ENCODE measurements around the gene CD320. TPM values are rescaled to one million over a fixed set of nuclear protein-coding genes. Genes with fewer than 3 reads are reported as not detected.
"Not testable (repeated sequence)": the region's sequence is repeated elsewhere in the genome, so short reads cannot be mapped to it uniquely, and the experiment has no call there.

The CD320 gene
- total and polyA plus RNA-seq, 2 of the 8 experiments (the other 6 are each of a cell fraction or from before 2014, with no cell fraction given), result 80.4 to 157 TPM

GRCh38 chr19:8276508-8276907, 31.6 kb downstream of the CD320 start:
- H2BK120ac ChIP-seq (replicated peaks; ENCODE audit: low read depth, low read length); H4K8ac ChIP-seq (ENCODE audit: extremely low read depth, insufficient read depth, low read length); H3K27me3 ChIP-seq (replicated peaks in 1 of 4; ENCODE audit: control insufficient read depth in 3 of 4, extremely low read depth in 1 of 4, insufficient read depth in 3 of 4, low read length in 3 of 4); H2BK20ac ChIP-seq (ENCODE audit: low read length); H3K79me1 ChIP-seq (ENCODE audit: low read depth, low read length); H2AK5ac ChIP-seq (ENCODE audit: low read depth, low read length); H2BK5ac ChIP-seq (ENCODE audit: low read depth, low read length); H3K23me2 ChIP-seq (ENCODE audit: low read depth, low read length); DNase-seq (ENCODE audit: low read depth in 1 of 2, low spot score in 2 of 2); H2BK12ac ChIP-seq (ENCODE audit: low read depth, low read length); H3K27ac ChIP-seq (ENCODE audit: low read depth, low read length); H3K23ac ChIP-seq (ENCODE audit: insufficient read length); POLR2A ChIA-PET (ENCODE audit: partially characterized antibody); H3K36me3 ChIP-seq (ENCODE audit: control insufficient read depth in 2 of 4, insufficient read depth in 4 of 4, low read length in 3 of 4); H3K14ac ChIP-seq (ENCODE audit: insufficient read length); H3K56ac ChIP-seq (replicated peaks; ENCODE audit: insufficient read length, low read depth, low read length); H3K4me2 ChIP-seq (ENCODE audit: insufficient read depth in 1 of 2, low read depth in 2 of 2, low read length in 2 of 2); H3K9ac ChIP-seq (replicated peaks in 1 of 4; ENCODE audit: extremely low read depth in 1 of 4, low read depth in 3 of 4, low read length in 3 of 4); FAIRE-seq; H4K5ac ChIP-seq (ENCODE audit: insufficient read length, low read depth, low read length); H2BK15ac ChIP-seq (ENCODE audit: low read length); CTCF ChIA-PET (ENCODE audit: partially characterized antibody); H3K79me2 ChIP-seq (ENCODE audit: control insufficient read depth in 1 of 2, insufficient read depth in 2 of 2, low read length in 2 of 2); H2AFZ ChIP-seq (ENCODE audit: low read length); H4K20me1 ChIP-seq (replicated peaks in 1 of 2; ENCODE audit: control insufficient read depth in 1 of 2, insufficient read depth in 2 of 2, low read length in 2 of 2); H3K4me3 ChIP-seq (ENCODE audit: extremely low read depth in 1 of 4, insufficient read depth in 2 of 4, low read depth in 3 of 4, low read length in 4 of 4); H3K4ac ChIP-seq (replicated peaks; ENCODE audit: insufficient read length, low read depth, low read length); H3K18ac ChIP-seq (ENCODE audit: extremely low read depth, low read length); H3K4me1 ChIP-seq (replicated peaks in 1 of 4; ENCODE audit: control insufficient read depth in 3 of 4, insufficient read depth in 4 of 4, low read length in 3 of 4); H3K9me3 ChIP-seq (ENCODE audit: insufficient read depth in 2 of 2, low read depth in 1 of 2, low read length in 1 of 2); H4K91ac ChIP-seq (replicated peaks; ENCODE audit: insufficient read length, low read length): not testable (repeated sequence)
- no CpG with 5 or more reads among the region's 9 CpGs for WGBS, 2 experiments (ENCODE audit: extremely low coverage in 1 of 2, insufficient coverage in 1 of 2, insufficient read length in 1 of 2, insufficient replicate concordance in 2 of 2, low coverage in 1 of 2, low lambda C conversion rate in 2 of 2, missing lambda C conversion rate in 1 of 2)

All from H1 (cell line).